Mucosa of descending colon (tissue), 3 donors: Measurements from ENCODE around the gene TMEM119. TPM values are rescaled to one million over a fixed set of nuclear protein-coding genes. Genes with fewer than 3 reads are reported as not detected.

ENCODE experiments used
- ATAC-seq: fragments of 200-7000 bp; cut with Tn5 transposase; one replicate; pipeline ENCODE4 v1.9.1; 2020; ENCODE audit warnings: mild to moderate bottlenecking, moderate library complexity
- DNase-seq, 3 donors: peaks; one replicate each; pipeline ENCODE4 v3.0.0-alpha.2; 2020
- H3K36me3 ChIP-seq: fragments of 200-600 bp; one replicate; pipeline ENCODE4 v1.8.0; 2021; ENCODE audit warnings: low read depth, mild to moderate bottlenecking
- H3K4me1 ChIP-seq: fragments of 200-600 bp; one replicate; pipeline ENCODE4 v1.8.0; 2021; ENCODE audit warnings: low read depth, mild to moderate bottlenecking
- H3K4me3 ChIP-seq: fragments of 200-600 bp; one replicate; pipeline ENCODE4 v1.8.0; 2021; ENCODE audit warnings: mild to moderate bottlenecking
- H3K9me3 ChIP-seq: fragments of 200-600 bp; one replicate; pipeline ENCODE4 v1.8.0; 2021; ENCODE audit warnings: mild to moderate bottlenecking
- CTCF ChIP-seq: fragments of 200-600 bp; IDR thresholded peaks from one replicate; pipeline ENCODE4 v1.8.0; 2022; ENCODE audit warnings: antibody characterized with exemption, mild to moderate bottlenecking
- intact Hi-C, 2 donors: fragments of 100-400 bp; cut with DNase I in 1 of 2; cut with micrococcal nuclease in 1 of 2; formaldehyde crosslinking; loops; one replicate each; pipeline versions ENCODE4 v1.11.0 to v1.11.1; 2022; cut with DNase I, micrococcal nuclease
- total RNA-seq, 3 donors: library from RNA; stranded (reverse); fragmentation: NEBNext Ultra II Directional in 2 of 3; extraction: Animal tissue kit (Norgen Biotek cat#: 25700) in 2 of 3; gene quantifications; one replicate each; pipeline versions ENCODE4 v1.2.1 to v1.2.4, GENCODE V29; 2021 to 2023
- donor health status: DM: no; HTN: no; CAD: no; lungs with moderate emphysema.
- donor health status: DM: no; HTN: no; CAD: no.
- donor health status: DM: no; HTN: yes; CAD: no.

Gene TMEM119
- total RNA-seq, 3 donors from 2014 or later = 4.1 to 7.0 (median 5.1) TPM

GRCh38 chr12:108623577-108623976, 25.7 kb upstream of the TMEM119 start:
- no peak overlapping the region for H3K4me3 ChIP-seq
- H3K9me3 ChIP-seq = no peaks in the 10 kb centered on the region
- DNase-seq = peak in 2 of 3 donors; percentile 18 to 47
- intact Hi-C loops = no loop called here
- H3K36me3 ChIP-seq = no peaks in the 10 kb centered on the region
- no peak for ATAC-seq
- peaks cover 2% of the 10 kb centered on the region for H3K4me1 ChIP-seq
- TF ChIP-seq CTCF = no peak

GRCh38 chr12:108622921-108623514, 25.1 kb upstream of the TMEM119 start:
- Histone ChIP-seq H3K9me3 (no peaks in the 10 kb centered on the region), H3K4me1 (peaks cover 3% of the 10 kb centered on the region), H3K4me3 (no peak overlapping the region), H3K36me3 (no peaks in the 10 kb centered on the region)
- intact Hi-C loops = no loop called here
- no peak for ATAC-seq
- no peak for TF ChIP-seq CTCF
- DNase-seq = peak in 2 of 3 donors; percentile 23 to 40

- ATAC-seq (peak; percentile 63), DNase-seq (peak in 1 of 3 donors; percentile 40)
- Histone ChIP-seq H3K4me1 (peaks cover 8% of the 10 kb centered on the region), H3K4me3 (no peak overlapping the region), H3K36me3 (no peaks in the 10 kb centered on the region), H3K9me3 (no peaks in the 10 kb centered on the region)
- intact Hi-C loops = no loop called here
- no peak for TF ChIP-seq CTCF
These were observed 24.5 kb upstream of the TMEM119 start for GRCh38 chr12:108622421-108622820.

- no peaks in the 10 kb centered on the region for H3K9me3 ChIP-seq
- H3K4me3 ChIP-seq = no peak overlapping the region
- H3K36me3 ChIP-seq = no peaks in the 10 kb centered on the region
- intact Hi-C loops = no loop called here
- DNase-seq = no peak
- peaks cover 8% of the 10 kb centered on the region for H3K4me1 ChIP-seq
- no peak for ATAC-seq
- TF ChIP-seq CTCF = no peak
These were observed 23.3 kb upstream of the TMEM119 start for GRCh38 chr12:108621161-108621560.

GRCh38 chr12:108620236-108620879, 22.5 kb upstream of the TMEM119 start:
- Histone ChIP-seq H3K4me3 (no peak overlapping the region), H3K36me3 (no peaks in the 10 kb centered on the region), H3K4me1 (peaks cover 8% of the 10 kb centered on the region), H3K9me3 (no peaks in the 10 kb centered on the region)
- TF ChIP-seq CTCF = no peak
- ATAC-seq (no peak), DNase-seq (no peak)
- intact Hi-C loops = no loop called here
